Heart left ventricle (tissue), 13 donors: ENCODE data around the gene IGF2R.

ENCODE experiments used
- CTCF ChIP-seq, 12 donors: fragments of 200-600 bp; sonication (generic) in 4 of 12; IDR thresholded peaks; one replicate each; pipeline versions ENCODE4 v1.5.0 to v1.8.0; 2018 to 2022; ENCODE audit warnings: antibody characterized with exemption in 12 of 12, mild to moderate bottlenecking in 5 of 12
- POLR2A ChIP-seq, 2 donors: fragments of 450-650 bp; IDR thresholded peaks; one replicate each; pipeline ENCODE4 v1.6.1; 2017; ENCODE audit warnings: antibody characterized with exemption in 2 of 2, mild to moderate bottlenecking in 2 of 2, moderate library complexity in 2 of 2
- donor health status: ischemic (EF 13 %, LVEDD 7.1; RV severe dilation, severe dysfunction).
- donor health status: DM: no; HTN: yes; CAD: no.
- donor health status: DM: no; HTN: no; CAD: no.
- donor health status: ischemic (EF 25% LVEDD 6.9; RV normal size, moderate dysfunction).
- donor health status: ischemic (EF 25% LVEDD 5.7; RV mildly dilated, moderate dysfunction).
- donor health status: ischemic (EF 35%, LVEDD 5.7; RV mildly dilated, moderate dysfunction).
- donor health status: nonischemic (EF 11% LVEDD 7.7; RV severe dilation, severe dysfunction).
- donor health status: DM: yes; HTN: yes; CAD: no.
- donor health status: PGD.
- donor health status: ischemic (EF 29% LVEDD 5.4; RV normal size, mild dysfunction).
- donor health status: nonischemic (EF 23%, LVEDD 6.1; RV moderate dilation, normal function).

- TF ChIP-seq CTCF (IDR thresholded peaks at IDR 0.05) (no peak), POLR2A (IDR thresholded peaks at IDR 0.05) (no peak)
Observed at GRCh38 chr6:159946912-159947311, 22.0 kb upstream of the IGF2R start.
